ENCODE measurements around the gene CEACAM4. TPM values are rescaled to one million over a fixed set of nuclear protein-coding genes. Genes with fewer than 3 reads are reported as not detected.

Gene CEACAM4
- total RNA-seq, 1 donor, result 3.9 TPM

GRCh38 chr19:41601771-41602170, 25.1 kb downstream of the CEACAM4 start:
- Histone ChIP-seq H3K4me1 (ENCODE audit: insufficient read depth, low read length) (peaks cover 7% of the 10 kb centered on the region), H3K9me3 (ENCODE audit: low read depth, low read length) (no peaks in the 10 kb centered on the region), H3K4me3 (ENCODE audit: low read length) (no peak overlapping the region), H3K27me3 (ENCODE audit: insufficient read depth, low read length) (peaks cover under 1% of the 10 kb centered on the region)

- Histone ChIP-seq H3K4me1 (ENCODE audit: insufficient read depth, low read length) (peaks cover 19% of the 10 kb centered on the region), H3K9me3 (ENCODE audit: low read depth, low read length) (no peaks in the 10 kb centered on the region), H3K4me3 (ENCODE audit: low read length) (no peak overlapping the region), H3K27me3 (ENCODE audit: insufficient read depth, low read length) (peaks cover 4% of the 10 kb centered on the region)
These were observed 27.5 kb downstream of the CEACAM4 start for GRCh38 chr19:41599175-41599966.

- Histone ChIP-seq H3K4me3 (ENCODE audit: low read length) (no peak overlapping the region), H3K27me3 (ENCODE audit: insufficient read depth, low read length) (peaks cover 4% of the 10 kb centered on the region), H3K9me3 (ENCODE audit: low read depth, low read length) (no peaks in the 10 kb centered on the region), H3K4me1 (ENCODE audit: insufficient read depth, low read length) (peaks cover 20% of the 10 kb centered on the region)
These were observed 29.3 kb downstream of the CEACAM4 start for GRCh38 chr19:41597600-41598041.

GRCh38 chr19:41595890-41596280, 31.0 kb downstream of the CEACAM4 start:
- no peaks in the 10 kb centered on the region for H3K9me3 ChIP-seq (ENCODE audit: low read depth, low read length)
- peaks cover 4% of the 10 kb centered on the region for H3K27me3 ChIP-seq (ENCODE audit: insufficient read depth, low read length)
- H3K4me3 ChIP-seq (ENCODE audit: low read length), result no peak overlapping the region
- H3K4me1 ChIP-seq (ENCODE audit: insufficient read depth, low read length), result peaks cover 20% of the 10 kb centered on the region

- H3K9me3 ChIP-seq (ENCODE audit: low read depth, low read length), result no peaks in the 10 kb centered on the region
- H3K4me3 ChIP-seq (ENCODE audit: low read length), result no peak overlapping the region
- peaks cover 4% of the 10 kb centered on the region for H3K27me3 ChIP-seq (ENCODE audit: insufficient read depth, low read length)
- peaks cover 20% of the 10 kb centered on the region for H3K4me1 ChIP-seq (ENCODE audit: insufficient read depth, low read length)
These were observed 31.5 kb downstream of the CEACAM4 start for GRCh38 chr19:41595258-41595889.

- Histone ChIP-seq H3K27me3 (ENCODE audit: insufficient read depth, low read length) (peaks cover 4% of the 10 kb centered on the region), H3K9me3 (ENCODE audit: low read depth, low read length) (no peaks in the 10 kb centered on the region), H3K4me3 (ENCODE audit: low read length) (no peak overlapping the region), H3K4me1 (ENCODE audit: insufficient read depth, low read length) (peaks cover 13% of the 10 kb centered on the region)
These were observed 34.8 kb downstream of the CEACAM4 start for GRCh38 chr19:41591951-41592562.

GRCh38 chr19:41590936-41591335, 35.9 kb downstream of the CEACAM4 start:
- Histone ChIP-seq H3K27me3 (ENCODE audit: insufficient read depth, low read length) (no peaks in the 10 kb centered on the region), H3K4me1 (ENCODE audit: insufficient read depth, low read length) (peaks cover 13% of the 10 kb centered on the region), H3K4me3 (ENCODE audit: low read length) (no peak overlapping the region), H3K9me3 (ENCODE audit: low read depth, low read length) (no peaks in the 10 kb centered on the region)

- Histone ChIP-seq H3K4me3 (ENCODE audit: low read length) (no peak overlapping the region), H3K4me1 (ENCODE audit: insufficient read depth, low read length) (peaks cover under 1% of the 10 kb centered on the region)
These were observed 37.5 kb downstream of the CEACAM4 start for GRCh38 chr19:41589371-41589770.

GRCh38 chr19:41588497-41589209, 38.2 kb downstream of the CEACAM4 start:
- Histone ChIP-seq H3K4me3 (ENCODE audit: low read length) (no peak overlapping the region), H3K4me1 (ENCODE audit: insufficient read depth, low read length) (no peaks in the 10 kb centered on the region), H3K9me3 (ENCODE audit: low read depth, low read length) (no peaks in the 10 kb centered on the region), H3K27me3 (ENCODE audit: insufficient read depth, low read length) (no peaks in the 10 kb centered on the region)

More at GRCh38 chr19:41589371-41589770, 37.5 kb downstream of the CEACAM4 start:
- no peaks in the 10 kb centered on the region for H3K9me3 ChIP-seq (ENCODE audit: low read depth, low read length)
- no peaks in the 10 kb centered on the region for H3K27me3 ChIP-seq (ENCODE audit: insufficient read depth, low read length)

- Histone ChIP-seq H3K4me1 (ENCODE audit: insufficient read depth, low read length) (no peaks in the 10 kb centered on the region), H3K27me3 (ENCODE audit: insufficient read depth, low read length) (no peaks in the 10 kb centered on the region), H3K9me3 (ENCODE audit: low read depth, low read length) (no peaks in the 10 kb centered on the region), H3K4me3 (ENCODE audit: low read length) (no peak overlapping the region)
These were observed 39.0 kb downstream of the CEACAM4 start for GRCh38 chr19:41587838-41588210.

GRCh38 chr19:41587101-41587837, 39.6 kb downstream of the CEACAM4 start:
- Histone ChIP-seq H3K9me3 (ENCODE audit: low read depth, low read length) (no peaks in the 10 kb centered on the region), H3K4me1 (ENCODE audit: insufficient read depth, low read length) (no peaks in the 10 kb centered on the region), H3K4me3 (ENCODE audit: low read length) (no peak overlapping the region), H3K27me3 (ENCODE audit: insufficient read depth, low read length) (no peaks in the 10 kb centered on the region)

- Histone ChIP-seq H3K27me3 (ENCODE audit: insufficient read depth, low read length) (no peaks in the 10 kb centered on the region), H3K9me3 (ENCODE audit: low read depth, low read length) (no peaks in the 10 kb centered on the region), H3K4me1 (ENCODE audit: insufficient read depth, low read length) (no peaks in the 10 kb centered on the region), H3K4me3 (ENCODE audit: low read length) (no peak overlapping the region)
These were observed 40.8 kb downstream of the CEACAM4 start for GRCh38 chr19:41586064-41586463.

- H3K27me3 ChIP-seq (ENCODE audit: insufficient read depth, low read length), result no peaks in the 10 kb centered on the region
- no peaks in the 10 kb centered on the region for H3K4me1 ChIP-seq (ENCODE audit: insufficient read depth, low read length)
- no peaks in the 10 kb centered on the region for H3K9me3 ChIP-seq (ENCODE audit: low read depth, low read length)
- H3K4me3 ChIP-seq (ENCODE audit: low read length), result no peak overlapping the region
These were observed 41.9 kb downstream of the CEACAM4 start for GRCh38 chr19:41584931-41585330.

- Histone ChIP-seq H3K4me3 (ENCODE audit: low read length) (no peak overlapping the region), H3K27me3 (ENCODE audit: insufficient read depth, low read length) (no peaks in the 10 kb centered on the region), H3K4me1 (ENCODE audit: insufficient read depth, low read length) (peaks cover 2% of the 10 kb centered on the region), H3K9me3 (ENCODE audit: low read depth, low read length) (no peaks in the 10 kb centered on the region)
These were observed 42.5 kb downstream of the CEACAM4 start for GRCh38 chr19:41584260-41584810.

All from mononuclear cell (primary cell).